ENCODE measurements around the gene USP12.

DNA sequence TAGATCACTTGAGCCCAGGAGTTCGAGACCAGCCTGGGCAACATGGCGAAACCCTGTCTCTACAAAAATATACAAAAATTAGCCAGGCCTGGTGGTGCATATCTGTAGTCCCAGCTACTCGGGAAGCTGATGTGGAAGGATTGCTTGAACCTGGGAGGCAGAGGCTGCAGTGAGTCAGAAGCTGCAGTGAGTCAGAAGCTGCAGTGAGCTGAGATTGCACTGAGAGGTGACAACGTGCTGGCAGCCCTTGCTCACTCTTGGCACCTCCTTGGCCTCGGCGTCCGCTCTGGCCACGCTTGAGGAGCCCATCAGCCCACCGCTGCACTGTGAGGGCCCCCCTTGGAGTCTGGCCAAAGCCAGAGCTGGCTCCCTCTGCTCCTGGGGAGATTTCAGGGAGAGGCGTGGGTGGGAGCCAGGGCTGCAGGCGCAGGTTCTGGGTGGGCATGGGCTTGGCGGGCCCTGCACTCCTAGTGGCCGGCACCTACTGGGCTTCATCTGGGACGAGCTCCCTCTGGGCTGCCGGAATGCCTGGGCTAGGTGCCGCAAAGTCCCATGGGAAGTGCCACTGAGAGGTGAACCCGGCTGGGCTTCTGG, 40.3 kb upstream of the USP12 start:
- no peak for TF ChIP-seq POLR2A (IDR thresholded peaks at IDR 0.05)
- no peak for TF ChIP-seq CTCF (IDR thresholded peaks at IDR 0.05 in 8 of 11, conservative IDR thresholded peaks at IDR 0.05 in 3 of 11)
- TF ChIP-seq POLR2AphosphoS5 (IDR thresholded peaks at IDR 0.05) = no peak
